GM21360 (cell line): ENCODE measurements around the gene TNFRSF8.

Experiments used
- ATAC-seq: cut with Tn5 transposase; IDR thresholded peaks from one replicate; pipeline ENCODE4 v1.9.1; 2021; ENCODE audit warnings: mild to moderate bottlenecking, moderate library complexity; ENCODE audit not compliant: unreplicated experiment

TNFRSF8 gene

DNA sequence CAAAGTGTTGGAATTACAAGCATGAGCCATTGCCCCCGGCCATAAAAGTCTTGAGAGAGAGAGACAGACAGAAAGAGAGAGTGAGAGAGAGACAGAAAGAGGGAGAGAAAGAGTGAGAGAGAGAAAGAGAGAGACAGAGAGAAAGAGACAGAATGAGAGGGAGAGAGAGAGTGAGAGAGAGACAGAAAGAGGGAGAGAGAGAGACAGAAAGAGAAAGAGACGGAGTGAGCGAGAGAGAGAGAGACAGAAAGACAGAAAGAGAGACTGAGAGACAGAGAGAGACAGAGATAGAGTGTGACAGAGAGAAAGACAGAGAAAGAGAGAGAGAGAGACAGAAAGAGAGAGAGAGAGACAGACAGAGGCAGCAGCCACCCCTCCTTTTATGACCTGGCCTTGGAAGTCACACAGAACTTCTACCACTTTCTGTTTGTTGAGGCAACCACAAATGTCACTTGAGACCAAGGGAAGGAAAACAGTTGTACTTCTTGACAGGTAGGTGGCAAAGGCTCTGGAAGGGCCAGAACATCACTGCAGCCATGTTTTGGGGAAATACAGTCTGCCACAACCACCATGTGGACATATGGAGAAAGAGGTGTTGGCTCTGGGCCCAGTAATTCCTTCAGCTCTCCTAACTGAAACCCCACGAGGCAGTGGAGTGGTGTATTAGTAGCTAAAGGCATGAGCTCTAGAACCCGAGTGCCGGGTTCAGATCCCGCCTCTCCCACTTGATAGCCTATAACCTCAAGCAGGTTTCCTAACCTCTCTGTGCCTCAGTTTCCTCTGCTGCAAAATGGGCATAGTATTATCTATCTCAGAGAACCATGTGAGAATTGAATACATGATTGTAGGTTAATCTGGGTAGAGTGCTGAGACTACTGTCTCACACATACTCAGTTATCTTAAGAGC, 50.6 kb downstream of the TNFRSF8 start:
- no peak for ATAC-seq

- no peak for ATAC-seq
Measured at GRCh38 chr1:12114340-12114683, 51.2 kb downstream of the TNFRSF8 start.

- ATAC-seq: no peak
Measured at GRCh38 chr1:12114916-12115315, 51.8 kb downstream of the TNFRSF8 start.

DNA sequence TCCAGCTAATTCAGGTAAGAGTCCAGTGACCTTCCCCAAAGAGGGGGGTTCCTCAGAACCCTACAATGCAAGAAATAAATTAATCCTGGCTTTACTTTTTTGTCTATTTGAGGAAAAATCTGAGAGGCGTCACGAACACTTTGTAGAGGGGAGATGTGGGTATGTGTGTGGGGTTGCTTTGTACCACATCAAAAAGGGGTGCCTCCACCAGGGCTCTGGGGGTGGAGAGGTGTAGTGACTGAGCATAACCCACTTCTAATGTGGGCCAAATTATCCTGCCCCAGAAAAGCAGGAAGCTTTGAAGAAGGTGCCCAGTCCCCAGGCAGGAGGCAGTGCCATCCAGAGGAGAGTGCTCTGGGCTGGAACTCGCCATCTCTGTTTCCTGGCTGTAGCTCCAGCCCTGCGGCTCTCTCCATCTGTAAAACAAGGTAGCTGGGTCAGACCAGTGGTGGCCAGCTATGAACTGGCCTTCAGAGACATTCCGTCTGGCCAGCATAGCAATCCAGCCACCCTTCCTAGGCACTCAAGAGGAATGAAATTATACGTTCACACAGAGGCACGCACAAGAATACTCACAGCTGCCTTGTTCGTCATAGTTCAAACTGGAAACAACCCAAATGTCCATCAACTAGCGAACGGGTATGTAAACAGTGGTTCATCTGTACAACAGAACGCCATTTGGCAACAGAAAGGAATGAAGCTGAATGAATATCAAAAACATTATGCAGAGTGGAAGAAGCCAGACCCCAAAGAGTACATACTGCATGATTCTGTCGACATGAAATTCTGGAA, 58.3 kb downstream of the TNFRSF8 start:
- no peak for ATAC-seq

DNA sequence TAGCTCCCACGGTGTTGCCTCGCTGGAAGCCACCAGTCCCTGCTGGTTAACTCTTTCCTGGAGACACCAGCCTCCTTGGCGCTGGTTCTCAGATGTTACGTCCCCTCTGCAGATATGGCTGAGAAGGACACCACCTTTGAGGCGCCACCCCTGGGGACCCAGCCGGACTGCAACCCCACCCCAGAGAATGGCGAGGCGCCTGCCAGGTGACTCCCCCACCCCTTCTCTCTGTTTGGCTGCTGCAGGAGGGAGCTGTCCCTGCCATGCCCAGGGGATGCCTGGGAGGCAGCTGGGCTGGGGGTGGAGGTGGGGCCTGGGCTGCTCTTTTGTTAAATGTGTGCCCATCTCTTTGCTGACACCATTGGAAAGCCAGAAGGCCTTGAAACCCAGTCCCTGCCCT, 60.1 kb downstream of the TNFRSF8 start:
- ATAC-seq: no peak

DNA sequence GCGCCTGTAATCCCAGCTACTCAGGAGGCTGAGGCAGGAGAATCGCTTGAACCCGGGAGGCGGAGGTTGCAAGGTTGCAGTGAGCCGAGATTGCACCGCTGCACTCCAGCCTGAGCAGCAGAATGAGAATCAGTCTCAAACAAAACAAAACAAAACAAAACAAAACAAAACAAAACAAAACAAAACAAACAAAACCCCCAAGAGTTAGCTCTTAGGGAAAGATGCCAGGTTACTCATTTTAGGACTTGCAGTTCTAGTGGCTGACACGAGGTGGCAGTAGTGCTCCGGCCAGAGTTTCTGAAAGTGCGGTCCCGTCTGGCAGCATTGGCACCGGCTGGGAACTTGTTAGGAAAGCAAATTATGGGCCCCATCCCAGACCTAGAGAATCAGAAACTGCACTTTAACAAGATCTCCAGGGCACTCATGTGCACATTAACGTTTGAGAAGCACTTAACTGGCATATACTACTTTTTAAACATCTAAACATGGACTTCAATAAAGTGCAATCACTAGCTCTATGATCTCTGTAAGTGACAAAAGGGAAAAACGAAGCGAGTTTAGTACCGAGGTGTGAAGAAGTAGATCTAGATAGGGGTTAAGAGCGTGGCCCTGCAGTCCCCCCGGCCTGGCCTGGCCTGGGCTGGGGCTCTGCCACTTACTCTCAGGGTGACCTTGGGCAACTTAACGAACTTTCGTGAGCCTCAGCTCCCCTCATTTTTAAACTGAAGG, 61.8 kb downstream of the TNFRSF8 start:
- ATAC-seq: no peak

- no peak for ATAC-seq
Measured at GRCh38 chr1:12125422-12126355, 62.6 kb downstream of the TNFRSF8 start.

DNA sequence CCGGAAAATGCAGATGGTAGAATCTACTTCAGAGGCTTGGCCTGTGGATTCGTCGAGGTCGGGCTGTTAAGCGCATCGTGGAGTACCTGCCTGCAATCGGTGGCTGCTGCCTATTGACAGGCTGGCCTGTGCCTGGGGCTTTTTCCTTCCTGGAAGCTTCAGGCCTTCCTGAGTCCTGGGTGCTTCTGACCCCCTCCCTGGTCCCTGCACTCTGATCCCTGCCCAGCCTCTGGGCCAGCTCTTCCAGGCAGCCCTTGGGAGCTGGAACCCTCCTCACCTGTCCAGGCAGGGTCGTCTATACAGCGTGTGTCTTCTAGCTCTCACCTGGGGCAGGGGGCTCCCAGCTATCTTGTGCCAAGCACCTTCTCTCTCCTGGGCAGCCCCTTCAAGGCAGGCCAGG, 63.7 kb downstream of the TNFRSF8 start:
- no peak for ATAC-seq

DNA sequence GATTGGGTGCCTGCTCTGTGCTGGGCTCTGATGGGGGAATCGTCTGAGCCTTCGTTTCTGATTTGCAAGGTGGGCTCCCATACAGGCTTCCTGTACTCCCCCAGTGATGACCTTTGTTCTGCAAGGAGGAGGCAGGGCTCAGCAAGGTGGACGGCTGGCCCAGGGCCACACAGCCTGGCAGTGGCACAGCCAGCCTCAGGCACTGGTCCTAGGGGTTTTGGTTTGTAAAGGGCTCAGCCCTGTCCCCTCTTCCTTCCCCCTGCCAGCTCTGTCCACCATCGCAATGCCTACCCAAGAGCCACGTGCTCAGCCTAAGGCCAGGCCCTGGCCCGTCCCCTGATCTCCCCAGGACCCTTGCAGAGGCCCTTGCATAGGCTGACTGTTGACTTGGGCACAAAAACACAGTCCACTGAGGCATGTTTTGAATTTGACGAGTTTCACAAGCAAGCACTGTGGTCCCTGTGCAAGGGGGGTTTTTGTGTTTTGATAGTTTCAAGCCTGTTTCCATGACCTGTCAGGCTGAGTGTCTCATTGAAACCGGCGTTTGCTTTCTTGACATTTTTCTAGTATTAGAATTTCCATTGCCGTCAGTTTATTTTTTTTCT, 64.2 kb downstream of the TNFRSF8 start:
- ATAC-seq: no peak

- no peak for ATAC-seq
Measured at GRCh38 chr1:12128120-12128519, 65.0 kb downstream of the TNFRSF8 start.

DNA sequence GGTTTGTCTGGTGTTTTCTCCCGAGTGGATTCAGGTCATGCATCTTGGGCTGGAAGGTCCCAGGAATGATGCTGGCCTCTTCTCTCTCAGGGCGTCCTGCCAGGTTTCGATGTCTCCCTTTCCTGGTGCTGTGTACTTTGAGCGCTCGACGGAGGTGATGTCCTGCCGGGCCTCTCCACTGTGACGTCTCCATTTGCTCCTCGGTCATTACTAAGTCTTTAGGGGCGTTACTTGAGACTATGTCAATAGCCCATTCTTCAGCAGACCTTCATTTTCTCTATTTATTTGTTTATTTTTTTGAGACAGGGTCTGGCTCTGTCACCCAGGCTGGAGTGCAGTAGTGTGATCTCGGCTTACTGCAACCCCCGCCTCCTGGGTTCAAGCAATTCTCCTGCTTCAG, 66.5 kb downstream of the TNFRSF8 start:
- ATAC-seq: no peak

DNA sequence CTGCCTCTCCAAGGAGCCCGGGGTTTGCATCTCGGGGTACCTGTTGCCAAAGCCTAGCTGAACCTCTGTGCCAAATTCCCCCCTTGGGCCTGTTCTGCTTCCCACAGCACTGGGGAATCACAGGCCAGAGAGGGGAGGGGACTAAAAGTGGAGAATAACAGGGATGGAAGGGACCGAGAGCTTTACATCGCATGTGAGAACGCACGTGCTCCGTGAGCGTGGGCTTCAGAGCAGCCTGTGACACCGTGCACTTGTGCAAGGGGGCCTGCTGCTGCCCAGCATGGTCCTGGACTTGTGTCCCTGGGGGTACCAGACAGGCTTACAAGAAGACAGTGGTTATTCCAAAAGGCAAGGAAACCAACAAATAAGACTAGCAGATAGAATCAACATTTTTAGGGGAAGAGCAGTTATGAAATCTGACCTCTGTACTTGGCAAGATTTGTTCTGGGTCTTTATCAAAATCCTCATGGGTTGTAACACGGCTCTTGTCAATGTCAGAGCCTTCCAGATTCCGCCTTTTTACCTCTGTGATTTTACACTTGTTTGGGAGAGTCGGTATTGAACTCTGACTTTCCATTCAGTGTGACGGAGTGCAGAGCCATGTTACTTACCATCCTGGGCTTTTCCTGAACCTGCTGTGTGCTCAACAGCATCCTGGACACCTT, 67.5 kb downstream of the TNFRSF8 start:
- ATAC-seq: no peak

- ATAC-seq: no peak
Measured at GRCh38 chr1:12132078-12132477, 69.0 kb downstream of the TNFRSF8 start.

- no peak for ATAC-seq
Measured at GRCh38 chr1:12134716-12135115, 71.6 kb downstream of the TNFRSF8 start.

- ATAC-seq: no peak
Measured at GRCh38 chr1:12135612-12136011, 72.5 kb downstream of the TNFRSF8 start.

- no peak for ATAC-seq
Measured at GRCh38 chr1:12136916-12137610, 74.0 kb downstream of the TNFRSF8 start.

- ATAC-seq: no peak
Measured at GRCh38 chr1:12138196-12139168, 75.4 kb downstream of the TNFRSF8 start.

DNA sequence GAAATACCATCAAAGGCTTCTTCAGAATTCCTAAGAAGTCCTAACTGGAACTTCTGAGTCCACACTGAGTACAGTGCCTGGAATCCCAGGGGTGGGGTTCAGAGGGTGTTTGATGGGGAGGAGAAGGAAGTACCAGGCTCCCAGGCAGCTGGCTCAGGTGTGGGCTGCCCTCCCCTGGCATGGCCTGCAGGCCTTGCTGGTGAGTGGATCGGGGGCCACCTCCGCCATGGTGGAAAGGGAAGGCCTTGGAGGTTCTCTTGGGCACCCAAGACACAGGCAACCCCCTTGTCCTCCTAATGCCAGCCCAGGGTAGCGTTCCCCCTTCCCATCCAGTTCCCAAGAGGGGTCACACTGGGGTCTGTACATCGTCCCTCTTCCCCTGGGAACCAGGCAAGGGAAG, 76.9 kb downstream of the TNFRSF8 start:
- ATAC-seq: no peak
